Ishikawa (cell line): ENCODE measurements around the gene TRIM2.

ENCODE experiments used
- CEBPB ChIP-seq: IDR thresholded peaks from 2 replicates; pipeline ENCODE4 v1.6.1; 2012
- CREB1 ChIP-seq: IDR thresholded peaks from 2 replicates; pipeline ENCODE4 v1.6.1; 2012; ENCODE audit warnings: low read depth
- EGR1 ChIP-seq: IDR thresholded peaks from 2 replicates; pipeline ENCODE4 v1.6.1; 2012
- EP300 ChIP-seq: IDR thresholded peaks from 2 replicates; pipeline ENCODE4 v1.6.1; 2012; ENCODE audit warnings: borderline replicate concordance
- FOXM1 ChIP-seq: IDR thresholded peaks from 2 replicates; pipeline ENCODE4 v1.6.1; 2012; ENCODE audit warnings: low read depth, borderline replicate concordance
- MAX ChIP-seq: IDR thresholded peaks from 2 replicates; pipeline ENCODE4 v1.6.1; 2012
- NFIC ChIP-seq: IDR thresholded peaks from 2 replicates; pipeline ENCODE4 v1.6.1; 2012
- RAD21 ChIP-seq: IDR thresholded peaks from 2 replicates; pipeline ENCODE4 v1.6.1; 2012; ENCODE audit warnings: low read depth
- TAF1 ChIP-seq: IDR thresholded peaks from 2 replicates; pipeline ENCODE4 v1.6.1; 2012; ENCODE audit warnings: low read depth, mild to moderate bottlenecking
- TCF12 ChIP-seq: IDR thresholded peaks from 2 replicates; pipeline ENCODE4 v1.6.1; 2012; ENCODE audit warnings: low read depth
- TEAD4 ChIP-seq: IDR thresholded peaks from 2 replicates; pipeline ENCODE4 v1.6.1; 2012
- USF1 ChIP-seq: IDR thresholded peaks from 2 replicates; pipeline ENCODE4 v1.6.1; 2012
- YY1 ChIP-seq: IDR thresholded peaks from 2 replicates; pipeline ENCODE4 v1.6.1; 2012; ENCODE audit warnings: low read depth
- ZBTB7A ChIP-seq: IDR thresholded peaks from 2 replicates; pipeline ENCODE4 v1.6.1; 2012; ENCODE audit warnings: low read depth
- TF ChIP-seq, protein P1 (sequence below): IDR thresholded peaks from 2 replicates; pipeline ENCODE4 v1.6.1; 2012; ENCODE audit warnings: low read depth, mild to moderate bottlenecking

TRIM2 gene

DNA sequence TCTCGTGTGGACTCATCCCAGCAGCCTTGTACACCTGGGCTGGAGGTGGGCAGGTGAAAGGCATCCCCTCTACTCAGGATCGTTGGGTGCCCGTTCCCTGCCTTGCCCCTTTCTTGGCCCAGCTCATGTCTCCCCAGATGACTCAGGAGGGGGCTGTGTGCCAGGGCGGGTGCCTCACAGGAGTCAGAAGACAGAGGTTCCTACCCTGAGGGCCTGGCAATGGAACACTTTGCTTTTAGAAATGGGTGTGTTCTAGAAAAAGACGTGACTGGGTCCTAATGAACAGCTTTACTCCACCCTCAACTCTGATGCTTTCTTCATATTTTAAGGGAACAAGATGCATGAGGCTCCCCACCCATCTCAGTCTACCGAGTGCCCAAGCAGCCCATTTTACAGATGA lies 22.5 kb upstream of the TRIM2 start:
- TF ChIP-seq CREB1 = no peak

GRCh38 chr4:153183146-153183545 lies 21.1 kb upstream of the TRIM2 start:
- TF ChIP-seq ZBTB7A (no peak), CEBPB (no peak), TEAD4 (no peak), EP300 (no peak), USF1 (no peak), EGR1 (no peak), YY1 (no peak), TAF1 (no peak), MAX (no peak), RAD21 (no peak), CREB1 (no peak), FOXM1 (no peak), NFIC (no peak), TCF12 (no peak)
- TF ChIP-seq, protein P1, sequence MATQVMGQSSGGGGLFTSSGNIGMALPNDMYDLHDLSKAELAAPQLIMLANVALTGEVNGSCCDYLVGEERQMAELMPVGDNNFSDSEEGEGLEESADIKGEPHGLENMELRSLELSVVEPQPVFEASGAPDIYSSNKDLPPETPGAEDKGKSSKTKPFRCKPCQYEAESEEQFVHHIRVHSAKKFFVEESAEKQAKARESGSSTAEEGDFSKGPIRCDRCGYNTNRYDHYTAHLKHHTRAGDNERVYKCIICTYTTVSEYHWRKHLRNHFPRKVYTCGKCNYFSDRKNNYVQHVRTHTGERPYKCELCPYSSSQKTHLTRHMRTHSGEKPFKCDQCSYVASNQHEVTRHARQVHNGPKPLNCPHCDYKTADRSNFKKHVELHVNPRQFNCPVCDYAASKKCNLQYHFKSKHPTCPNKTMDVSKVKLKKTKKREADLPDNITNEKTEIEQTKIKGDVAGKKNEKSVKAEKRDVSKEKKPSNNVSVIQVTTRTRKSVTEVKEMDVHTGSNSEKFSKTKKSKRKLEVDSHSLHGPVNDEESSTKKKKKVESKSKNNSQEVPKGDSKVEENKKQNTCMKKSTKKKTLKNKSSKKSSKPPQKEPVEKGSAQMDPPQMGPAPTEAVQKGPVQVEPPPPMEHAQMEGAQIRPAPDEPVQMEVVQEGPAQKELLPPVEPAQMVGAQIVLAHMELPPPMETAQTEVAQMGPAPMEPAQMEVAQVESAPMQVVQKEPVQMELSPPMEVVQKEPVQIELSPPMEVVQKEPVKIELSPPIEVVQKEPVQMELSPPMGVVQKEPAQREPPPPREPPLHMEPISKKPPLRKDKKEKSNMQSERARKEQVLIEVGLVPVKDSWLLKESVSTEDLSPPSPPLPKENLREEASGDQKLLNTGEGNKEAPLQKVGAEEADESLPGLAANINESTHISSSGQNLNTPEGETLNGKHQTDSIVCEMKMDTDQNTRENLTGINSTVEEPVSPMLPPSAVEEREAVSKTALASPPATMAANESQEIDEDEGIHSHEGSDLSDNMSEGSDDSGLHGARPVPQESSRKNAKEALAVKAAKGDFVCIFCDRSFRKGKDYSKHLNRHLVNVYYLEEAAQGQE = no peak

- no peak for TF ChIP-seq MAX
- no peak for TF ChIP-seq ZBTB7A
- TF ChIP-seq YY1 = no peak
- TF ChIP-seq EGR1 = no peak
- no peak for TF ChIP-seq TAF1
- TF ChIP-seq FOXM1 = no peak
- no peak for TF ChIP-seq RAD21
- no peak for TF ChIP-seq USF1
- no peak for TF ChIP-seq NFIC
- TF ChIP-seq CREB1 = no peak
- TF ChIP-seq, protein P1 = no peak
Observed at GRCh38 chr4:153185331-153185852, 18.9 kb upstream of the TRIM2 start.

GRCh38 chr4:153186046-153186728 lies 18.1 kb upstream of the TRIM2 start:
- TF ChIP-seq USF1 (no peak), EGR1 (no peak), TCF12 (no peak), YY1 (no peak), MAX (no peak), FOXM1 (no peak), CREB1 (no peak), NFIC (no peak), TEAD4 (no peak), RAD21 (no peak), EP300 (no peak), ZBTB7A (no peak), CEBPB (no peak)
- TF ChIP-seq, protein P1 = no peak
